Measurements from ENCODE around the gene CNOT4.

DNA sequence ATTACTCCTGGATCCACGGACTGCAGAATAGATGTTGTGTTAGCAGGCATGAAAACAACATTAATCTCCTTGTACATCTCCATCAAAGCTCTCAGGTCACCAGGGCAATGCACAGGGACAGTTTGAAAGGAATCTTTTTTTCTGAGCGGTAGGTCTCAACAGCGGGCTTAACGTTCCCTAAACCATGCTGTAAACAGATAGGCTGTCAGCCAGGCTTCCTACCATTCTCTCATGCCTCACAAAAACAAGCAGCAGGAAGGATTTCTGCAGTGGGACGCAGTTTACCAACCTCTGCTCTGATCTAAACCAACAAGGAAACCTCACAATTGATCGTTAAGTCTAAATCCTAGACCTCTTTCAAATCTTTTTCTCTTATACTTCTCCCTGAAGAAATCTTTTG lies 50.8 kb downstream of the CNOT4 start:
- TF ChIP-seq, protein P1, sequence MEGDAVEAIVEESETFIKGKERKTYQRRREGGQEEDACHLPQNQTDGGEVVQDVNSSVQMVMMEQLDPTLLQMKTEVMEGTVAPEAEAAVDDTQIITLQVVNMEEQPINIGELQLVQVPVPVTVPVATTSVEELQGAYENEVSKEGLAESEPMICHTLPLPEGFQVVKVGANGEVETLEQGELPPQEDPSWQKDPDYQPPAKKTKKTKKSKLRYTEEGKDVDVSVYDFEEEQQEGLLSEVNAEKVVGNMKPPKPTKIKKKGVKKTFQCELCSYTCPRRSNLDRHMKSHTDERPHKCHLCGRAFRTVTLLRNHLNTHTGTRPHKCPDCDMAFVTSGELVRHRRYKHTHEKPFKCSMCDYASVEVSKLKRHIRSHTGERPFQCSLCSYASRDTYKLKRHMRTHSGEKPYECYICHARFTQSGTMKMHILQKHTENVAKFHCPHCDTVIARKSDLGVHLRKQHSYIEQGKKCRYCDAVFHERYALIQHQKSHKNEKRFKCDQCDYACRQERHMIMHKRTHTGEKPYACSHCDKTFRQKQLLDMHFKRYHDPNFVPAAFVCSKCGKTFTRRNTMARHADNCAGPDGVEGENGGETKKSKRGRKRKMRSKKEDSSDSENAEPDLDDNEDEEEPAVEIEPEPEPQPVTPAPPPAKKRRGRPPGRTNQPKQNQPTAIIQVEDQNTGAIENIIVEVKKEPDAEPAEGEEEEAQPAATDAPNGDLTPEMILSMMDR (IDR thresholded peaks at IDR 0.05) = no peak
- TF ChIP-seq, protein P2, sequence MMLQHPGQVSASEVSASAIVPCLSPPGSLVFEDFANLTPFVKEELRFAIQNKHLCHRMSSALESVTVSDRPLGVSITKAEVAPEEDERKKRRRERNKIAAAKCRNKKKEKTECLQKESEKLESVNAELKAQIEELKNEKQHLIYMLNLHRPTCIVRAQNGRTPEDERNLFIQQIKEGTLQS (CRISPR knock-in tag; conservative IDR thresholded peaks at IDR 0.05) = no peak
- TF ChIP-seq, protein P3, sequence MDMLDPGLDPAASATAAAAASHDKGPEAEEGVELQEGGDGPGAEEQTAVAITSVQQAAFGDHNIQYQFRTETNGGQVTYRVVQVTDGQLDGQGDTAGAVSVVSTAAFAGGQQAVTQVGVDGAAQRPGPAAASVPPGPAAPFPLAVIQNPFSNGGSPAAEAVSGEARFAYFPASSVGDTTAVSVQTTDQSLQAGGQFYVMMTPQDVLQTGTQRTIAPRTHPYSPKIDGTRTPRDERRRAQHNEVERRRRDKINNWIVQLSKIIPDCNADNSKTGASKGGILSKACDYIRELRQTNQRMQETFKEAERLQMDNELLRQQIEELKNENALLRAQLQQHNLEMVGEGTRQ (CRISPR knock-in tag; IDR thresholded peaks at IDR 0.05) = no peak
- TF ChIP-seq CREM (CRISPR knock-in tag; IDR thresholded peaks at IDR 0.05) (no peak), ZNF671 (CRISPR knock-in tag; IDR thresholded peaks at IDR 0.05) (no peak), NFYB (CRISPR knock-in tag; conservative IDR thresholded peaks at IDR 0.05; ENCODE audit: low read depth) (no peak), CBFB (CRISPR knock-in tag; IDR thresholded peaks at IDR 0.05; ENCODE audit: low read depth) (no peak)
- TF ChIP-seq, protein P4, sequence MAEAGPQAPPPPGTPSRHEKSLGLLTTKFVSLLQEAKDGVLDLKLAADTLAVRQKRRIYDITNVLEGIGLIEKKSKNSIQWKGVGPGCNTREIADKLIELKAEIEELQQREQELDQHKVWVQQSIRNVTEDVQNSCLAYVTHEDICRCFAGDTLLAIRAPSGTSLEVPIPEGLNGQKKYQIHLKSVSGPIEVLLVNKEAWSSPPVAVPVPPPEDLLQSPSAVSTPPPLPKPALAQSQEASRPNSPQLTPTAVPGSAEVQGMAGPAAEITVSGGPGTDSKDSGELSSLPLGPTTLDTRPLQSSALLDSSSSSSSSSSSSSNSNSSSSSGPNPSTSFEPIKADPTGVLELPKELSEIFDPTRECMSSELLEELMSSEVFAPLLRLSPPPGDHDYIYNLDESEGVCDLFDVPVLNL (CRISPR knock-in tag; IDR thresholded peaks at IDR 0.05; ENCODE audit: borderline replicate concordance, low read depth) = no peak
- TF ChIP-seq, protein P5, sequence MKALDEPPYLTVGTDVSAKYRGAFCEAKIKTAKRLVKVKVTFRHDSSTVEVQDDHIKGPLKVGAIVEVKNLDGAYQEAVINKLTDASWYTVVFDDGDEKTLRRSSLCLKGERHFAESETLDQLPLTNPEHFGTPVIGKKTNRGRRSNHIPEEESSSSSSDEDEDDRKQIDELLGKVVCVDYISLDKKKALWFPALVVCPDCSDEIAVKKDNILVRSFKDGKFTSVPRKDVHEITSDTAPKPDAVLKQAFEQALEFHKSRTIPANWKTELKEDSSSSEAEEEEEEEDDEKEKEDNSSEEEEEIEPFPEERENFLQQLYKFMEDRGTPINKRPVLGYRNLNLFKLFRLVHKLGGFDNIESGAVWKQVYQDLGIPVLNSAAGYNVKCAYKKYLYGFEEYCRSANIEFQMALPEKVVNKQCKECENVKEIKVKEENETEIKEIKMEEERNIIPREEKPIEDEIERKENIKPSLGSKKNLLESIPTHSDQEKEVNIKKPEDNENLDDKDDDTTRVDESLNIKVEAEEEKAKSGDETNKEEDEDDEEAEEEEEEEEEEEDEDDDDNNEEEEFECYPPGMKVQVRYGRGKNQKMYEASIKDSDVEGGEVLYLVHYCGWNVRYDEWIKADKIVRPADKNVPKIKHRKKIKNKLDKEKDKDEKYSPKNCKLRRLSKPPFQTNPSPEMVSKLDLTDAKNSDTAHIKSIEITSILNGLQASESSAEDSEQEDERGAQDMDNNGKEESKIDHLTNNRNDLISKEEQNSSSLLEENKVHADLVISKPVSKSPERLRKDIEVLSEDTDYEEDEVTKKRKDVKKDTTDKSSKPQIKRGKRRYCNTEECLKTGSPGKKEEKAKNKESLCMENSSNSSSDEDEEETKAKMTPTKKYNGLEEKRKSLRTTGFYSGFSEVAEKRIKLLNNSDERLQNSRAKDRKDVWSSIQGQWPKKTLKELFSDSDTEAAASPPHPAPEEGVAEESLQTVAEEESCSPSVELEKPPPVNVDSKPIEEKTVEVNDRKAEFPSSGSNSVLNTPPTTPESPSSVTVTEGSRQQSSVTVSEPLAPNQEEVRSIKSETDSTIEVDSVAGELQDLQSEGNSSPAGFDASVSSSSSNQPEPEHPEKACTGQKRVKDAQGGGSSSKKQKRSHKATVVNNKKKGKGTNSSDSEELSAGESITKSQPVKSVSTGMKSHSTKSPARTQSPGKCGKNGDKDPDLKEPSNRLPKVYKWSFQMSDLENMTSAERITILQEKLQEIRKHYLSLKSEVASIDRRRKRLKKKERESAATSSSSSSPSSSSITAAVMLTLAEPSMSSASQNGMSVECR (CRISPR knock-in tag; IDR thresholded peaks at IDR 0.05; ENCODE audit: borderline replicate concordance) = no peak
- TF ChIP-seq, protein P6, sequence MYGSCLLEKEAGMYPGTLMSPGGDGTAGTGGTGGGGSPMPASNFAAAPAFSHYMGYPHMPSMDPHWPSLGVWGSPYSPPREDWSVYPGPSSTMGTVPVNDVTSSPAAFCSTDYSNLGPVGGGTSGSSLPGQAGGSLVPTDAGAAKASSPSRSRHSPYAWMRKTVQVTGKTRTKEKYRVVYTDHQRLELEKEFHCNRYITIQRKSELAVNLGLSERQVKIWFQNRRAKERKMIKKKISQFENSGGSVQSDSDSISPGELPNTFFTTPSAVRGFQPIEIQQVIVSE (CRISPR knock-in tag; IDR thresholded peaks at IDR 0.05; ENCODE audit: borderline replicate concordance) = no peak

Measured in WTC11 (cell line).